ENCODE measurements around the gene FAM20B. TPM values are rescaled to one million over a fixed set of nuclear protein-coding genes. Genes with fewer than 3 reads are reported as not detected.

The FAM20B gene
- total and polyA plus RNA-seq, 2 donors = 11.3 to 11.8 TPM

DNA sequence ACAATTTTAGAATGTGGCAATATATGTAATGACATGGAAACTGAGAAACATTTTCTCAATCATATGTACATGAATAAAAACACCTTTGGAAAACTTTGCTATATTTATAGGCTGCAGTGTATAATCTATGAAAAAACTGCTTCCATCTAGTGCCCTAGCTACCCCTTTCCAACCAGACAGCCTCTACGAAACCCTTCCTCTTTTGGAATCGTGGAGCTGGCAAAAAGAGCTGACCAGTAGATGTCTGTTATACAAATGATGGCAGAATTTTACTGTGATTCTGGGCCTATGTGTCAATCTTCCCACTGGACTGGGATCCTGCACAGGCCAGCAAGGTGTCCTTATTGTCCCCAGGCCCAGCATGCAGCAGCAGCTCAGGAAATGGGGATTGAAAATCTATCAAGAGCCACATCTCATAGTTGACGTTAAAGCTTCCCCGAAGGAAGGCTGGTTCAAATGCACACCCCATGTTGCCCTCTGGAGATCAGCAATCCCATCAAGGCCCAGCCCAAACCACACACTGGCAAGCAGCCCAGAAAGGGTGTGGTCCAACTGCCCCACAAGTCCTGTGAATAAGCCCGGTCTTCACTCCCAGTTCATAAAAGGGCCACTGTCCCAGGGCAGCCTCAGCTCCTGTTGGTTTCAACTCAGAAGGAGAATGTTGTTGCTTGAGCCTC, 8.8 kb upstream of the FAM20B start:
- Histone ChIP-seq H3K27ac (ENCODE audit: low read depth in 1 of 2, low read length in 1 of 2) (no peak overlapping the region), H3K36me3 (ENCODE audit: control insufficient read depth in 2 of 2, insufficient read depth in 2 of 2, low read length in 1 of 2) (no peaks in the 10 kb centered on the region), H3K4me3 (ENCODE audit: low read length in 2 of 2) (no peak overlapping the region), H3K4me1 (ENCODE audit: control insufficient read depth in 2 of 2, insufficient read depth in 2 of 2, low read length in 2 of 2) (peaks cover 0 to 3% of the 10 kb centered on the region in 2 donors), H3K27me3 (ENCODE audit: control insufficient read depth in 2 of 2, insufficient read depth in 1 of 2, low read length in 1 of 2) (no peaks in the 10 kb centered on the region), H3K9me3 (ENCODE audit: control insufficient read depth in 2 of 2, insufficient read depth in 1 of 2, low read length in 1 of 2) (no peaks in the 10 kb centered on the region)
- no peak for DNase-seq (ENCODE audit: low read depth in 6 of 9, low spot score in 9 of 9)
- WGBS = 37% methylated on average over 5 of the region's 5 CpGs

DNA sequence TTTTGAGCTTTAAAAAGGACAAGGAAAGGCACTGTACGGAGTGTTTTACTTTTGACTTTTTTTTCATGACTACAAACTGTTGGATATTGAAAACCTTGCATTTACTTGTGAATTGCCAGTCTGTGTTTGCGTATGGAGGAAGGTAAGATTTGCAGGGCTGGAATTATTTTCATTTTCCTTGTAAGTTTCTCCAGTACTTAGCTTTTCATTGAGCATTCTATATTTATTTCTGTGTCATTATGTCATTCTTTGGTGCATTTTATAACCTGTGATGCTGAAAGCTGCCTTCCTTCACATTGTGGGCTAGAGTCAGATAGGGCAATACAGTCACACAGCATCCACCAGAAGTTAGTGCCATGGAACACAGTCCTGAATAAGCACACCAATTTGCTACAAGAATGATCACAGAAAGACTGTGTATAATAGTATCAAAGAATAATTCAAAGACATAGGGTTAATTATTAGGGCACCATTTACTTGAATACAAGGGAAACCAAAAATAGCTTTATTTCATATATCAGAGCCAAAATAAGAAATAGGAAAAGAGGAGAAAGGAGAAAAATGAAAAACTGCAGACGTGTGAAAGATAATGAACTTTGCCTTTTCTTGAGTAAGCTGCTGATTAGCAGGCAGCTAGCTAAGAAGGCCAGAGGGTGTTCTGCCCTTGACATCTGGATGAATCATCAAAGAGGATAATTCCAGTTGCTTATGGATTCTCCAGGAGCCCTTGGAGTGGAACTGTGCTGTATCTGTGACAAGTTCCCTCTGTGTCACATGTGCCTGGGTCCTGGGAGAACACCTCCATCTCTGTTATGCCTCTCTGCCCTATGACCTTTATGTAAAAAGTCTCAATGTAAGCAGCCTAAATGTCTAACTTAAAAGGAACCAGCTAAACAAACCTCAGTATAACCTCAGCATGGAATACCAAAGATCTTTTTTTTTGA, 8.0 kb upstream of the FAM20B start:
- no peak for DNase-seq (ENCODE audit: low read depth in 6 of 9, low spot score in 9 of 9)

DNA sequence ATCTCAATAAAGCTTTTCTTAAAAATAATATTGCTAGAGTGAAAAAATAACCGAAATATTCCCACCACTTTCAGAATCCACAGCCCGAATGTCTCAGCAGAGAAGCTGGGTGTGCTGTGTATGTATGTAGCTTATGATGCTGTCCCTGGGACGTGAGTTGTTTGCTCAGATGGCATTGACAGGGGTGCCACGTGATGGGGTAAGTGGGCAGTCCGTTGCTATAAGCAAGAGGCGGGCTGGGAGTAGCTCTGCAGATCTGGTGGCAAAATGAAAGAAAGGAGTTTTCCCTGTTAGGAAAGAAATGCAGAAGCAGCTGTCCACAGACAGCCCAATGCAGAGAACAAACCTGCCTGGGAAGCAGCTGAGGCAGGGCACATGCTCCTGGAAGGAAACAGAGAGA, 3.8 kb upstream of the FAM20B start:
- no peak for DNase-seq (ENCODE audit: low read depth in 6 of 9, low spot score in 9 of 9)
- H3K27ac ChIP-seq (ENCODE audit: low read depth in 1 of 2, low read length in 1 of 2) = no peak overlapping the region
- WGBS = 61% methylated on average over 6 of the region's 6 CpGs

More for the DNA sequence above, 8.0 kb upstream of the FAM20B start:
- no peaks in the 10 kb centered on the region for H3K36me3 ChIP-seq (ENCODE audit: control insufficient read depth in 2 of 2, insufficient read depth in 2 of 2, low read length in 1 of 2)
- H3K4me1 ChIP-seq (ENCODE audit: control insufficient read depth in 2 of 2, insufficient read depth in 2 of 2, low read length in 2 of 2) = peaks cover 0 to 3% of the 10 kb centered on the region in 2 donors
- H3K4me3 ChIP-seq (ENCODE audit: low read length in 2 of 2) = no peak overlapping the region
- WGBS = 65% methylated on average over 3 of the region's 3 CpGs
- H3K27ac ChIP-seq (ENCODE audit: low read depth in 1 of 2, low read length in 1 of 2) = no peak overlapping the region
- H3K9me3 ChIP-seq (ENCODE audit: control insufficient read depth in 2 of 2, insufficient read depth in 1 of 2, low read length in 1 of 2) = no peaks in the 10 kb centered on the region
- no peaks in the 10 kb centered on the region for H3K27me3 ChIP-seq (ENCODE audit: control insufficient read depth in 2 of 2, insufficient read depth in 1 of 2, low read length in 1 of 2)

GRCh38 chr1:179023946-179024650, 1.6 kb upstream of the FAM20B start:
- H3K36me3 ChIP-seq (ENCODE audit: control insufficient read depth in 2 of 2, insufficient read depth in 2 of 2, low read length in 1 of 2) = no peaks in the 10 kb centered on the region
- H3K27me3 ChIP-seq (ENCODE audit: control insufficient read depth in 2 of 2, insufficient read depth in 1 of 2, low read length in 1 of 2) = no peaks in the 10 kb centered on the region
- 96% methylated on average over 10 of the region's 10 CpGs for WGBS
- H3K4me1 ChIP-seq (ENCODE audit: control insufficient read depth in 2 of 2, insufficient read depth in 2 of 2, low read length in 2 of 2) = peaks cover 8 to 15% of the 10 kb centered on the region in 2 donors
- no peaks in the 10 kb centered on the region for H3K9me3 ChIP-seq (ENCODE audit: control insufficient read depth in 2 of 2, insufficient read depth in 1 of 2, low read length in 1 of 2)
- no peak overlapping the region for H3K27ac ChIP-seq (ENCODE audit: low read depth in 1 of 2, low read length in 1 of 2)
- DNase-seq (ENCODE audit: low read depth in 6 of 9, low spot score in 9 of 9) = no peak
- no peak overlapping the region for H3K4me3 ChIP-seq (ENCODE audit: low read length in 2 of 2)

More for the DNA sequence above, 3.8 kb upstream of the FAM20B start:
- Histone ChIP-seq H3K9me3 (ENCODE audit: control insufficient read depth in 2 of 2, insufficient read depth in 1 of 2, low read length in 1 of 2) (no peaks in the 10 kb centered on the region), H3K4me3 (ENCODE audit: low read length in 2 of 2) (no peak overlapping the region), H3K27me3 (ENCODE audit: control insufficient read depth in 2 of 2, insufficient read depth in 1 of 2, low read length in 1 of 2) (no peaks in the 10 kb centered on the region), H3K36me3 (ENCODE audit: control insufficient read depth in 2 of 2, insufficient read depth in 2 of 2, low read length in 1 of 2) (no peaks in the 10 kb centered on the region), H3K4me1 (ENCODE audit: control insufficient read depth in 2 of 2, insufficient read depth in 2 of 2, low read length in 2 of 2) (peaks cover 10 to 13% of the 10 kb centered on the region in 2 donors)

DNA sequence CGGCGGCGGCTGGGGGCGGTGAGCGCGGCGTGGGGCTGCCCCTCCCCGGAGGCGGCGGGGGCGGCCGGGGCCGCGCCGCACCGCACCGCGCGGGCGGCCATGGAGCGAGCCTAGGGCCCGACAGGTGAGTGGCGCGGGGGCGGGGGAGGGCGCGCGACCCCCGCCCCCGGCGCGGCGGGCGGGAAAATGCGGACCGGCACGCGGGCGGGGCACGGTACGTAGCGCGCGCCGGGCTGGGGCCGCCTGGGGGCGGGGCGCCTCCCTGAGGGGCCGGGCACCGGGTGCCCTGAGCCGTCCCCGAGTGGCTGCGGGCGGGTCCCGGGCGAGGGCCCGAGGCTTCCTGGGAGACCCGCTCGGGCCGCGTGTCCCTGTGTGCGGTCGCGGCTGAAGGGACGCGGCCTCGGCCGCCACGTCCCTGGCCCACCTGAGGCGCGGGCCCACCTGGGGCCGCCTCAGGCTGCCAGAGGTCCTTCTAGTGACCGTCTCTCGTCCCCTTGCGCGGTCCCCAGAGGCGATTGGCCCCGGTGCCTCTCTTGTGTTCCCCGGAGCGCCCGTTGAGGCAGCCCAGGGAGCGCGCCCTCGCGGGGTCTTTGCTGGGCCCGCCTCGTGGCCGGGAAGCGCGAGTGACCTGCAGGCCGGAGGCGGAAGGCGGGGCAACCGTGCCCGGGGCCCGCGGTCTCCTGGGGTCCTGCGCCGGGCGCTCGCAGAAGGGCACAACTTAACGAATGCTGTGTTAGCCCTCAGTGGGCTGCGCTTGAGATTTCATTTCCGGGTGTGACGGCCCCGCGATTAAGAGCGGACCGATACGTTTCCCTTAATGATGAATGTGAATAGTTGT, 500 bp downstream of the FAM20B start:
- Histone ChIP-seq H3K27me3 (ENCODE audit: control insufficient read depth in 2 of 2, insufficient read depth in 1 of 2, low read length in 1 of 2) (no peaks in the 10 kb centered on the region), H3K9me3 (ENCODE audit: control insufficient read depth in 2 of 2, insufficient read depth in 1 of 2, low read length in 1 of 2) (no peaks in the 10 kb centered on the region), H3K36me3 (ENCODE audit: control insufficient read depth in 2 of 2, insufficient read depth in 2 of 2, low read length in 1 of 2) (no peaks in the 10 kb centered on the region), H3K27ac (ENCODE audit: low read depth in 1 of 2, low read length in 1 of 2) (peak overlapping the region; percentile 53 to 84), H3K4me3 (ENCODE audit: low read length in 2 of 2) (peak overlapping the region; percentile 70 to 90), H3K4me1 (ENCODE audit: control insufficient read depth in 2 of 2, insufficient read depth in 2 of 2, low read length in 2 of 2) (peaks cover 8 to 15% of the 10 kb centered on the region in 2 donors)
- under 1% methylated on average over 110 of the region's 110 CpGs for WGBS
- DNase-seq (ENCODE audit: low read depth in 6 of 9, low spot score in 9 of 9) = peak in 7 of 9 donors; percentile 48 to 85 (median 66)

GRCh38 chr1:179026813-179027669, 1.3 kb downstream of the FAM20B start:
- 40% methylated on average over 11 of the region's 11 CpGs for WGBS
- peak overlapping the region; percentile 70 to 90 for H3K4me3 ChIP-seq (ENCODE audit: low read length in 2 of 2)
- H3K36me3 ChIP-seq (ENCODE audit: control insufficient read depth in 2 of 2, insufficient read depth in 2 of 2, low read length in 1 of 2) = no peaks in the 10 kb centered on the region
- no peaks in the 10 kb centered on the region for H3K9me3 ChIP-seq (ENCODE audit: control insufficient read depth in 2 of 2, insufficient read depth in 1 of 2, low read length in 1 of 2)
- no peak for DNase-seq (ENCODE audit: low read depth in 6 of 9, low spot score in 9 of 9)
- H3K27me3 ChIP-seq (ENCODE audit: control insufficient read depth in 2 of 2, insufficient read depth in 1 of 2, low read length in 1 of 2) = no peaks in the 10 kb centered on the region
- peak overlapping the region in 1 of 2 donors; percentile 28 for H3K27ac ChIP-seq (ENCODE audit: low read depth in 1 of 2, low read length in 1 of 2)
- peaks cover 8 to 15% of the 10 kb centered on the region in 2 donors for H3K4me1 ChIP-seq (ENCODE audit: control insufficient read depth in 2 of 2, insufficient read depth in 2 of 2, low read length in 2 of 2)

GRCh38 chr1:179029321-179029759, 3.6 kb downstream of the FAM20B start:
- no peaks in the 10 kb centered on the region for H3K27me3 ChIP-seq (ENCODE audit: control insufficient read depth in 2 of 2, insufficient read depth in 1 of 2, low read length in 1 of 2)
- H3K36me3 ChIP-seq (ENCODE audit: control insufficient read depth in 2 of 2, insufficient read depth in 2 of 2, low read length in 1 of 2) = no peaks in the 10 kb centered on the region
- no peaks in the 10 kb centered on the region for H3K9me3 ChIP-seq (ENCODE audit: control insufficient read depth in 2 of 2, insufficient read depth in 1 of 2, low read length in 1 of 2)
- H3K27ac ChIP-seq (ENCODE audit: low read depth in 1 of 2, low read length in 1 of 2) = peak overlapping the region; percentile 27 to 31
- H3K4me1 ChIP-seq (ENCODE audit: control insufficient read depth in 2 of 2, insufficient read depth in 2 of 2, low read length in 2 of 2) = peaks cover 11 to 18% of the 10 kb centered on the region in 2 donors
- WGBS = 89% methylated on average over 3 of the region's 3 CpGs
- H3K4me3 ChIP-seq (ENCODE audit: low read length in 2 of 2) = no peak overlapping the region
- DNase-seq (ENCODE audit: low read depth in 6 of 9, low spot score in 9 of 9) = no peak

DNA sequence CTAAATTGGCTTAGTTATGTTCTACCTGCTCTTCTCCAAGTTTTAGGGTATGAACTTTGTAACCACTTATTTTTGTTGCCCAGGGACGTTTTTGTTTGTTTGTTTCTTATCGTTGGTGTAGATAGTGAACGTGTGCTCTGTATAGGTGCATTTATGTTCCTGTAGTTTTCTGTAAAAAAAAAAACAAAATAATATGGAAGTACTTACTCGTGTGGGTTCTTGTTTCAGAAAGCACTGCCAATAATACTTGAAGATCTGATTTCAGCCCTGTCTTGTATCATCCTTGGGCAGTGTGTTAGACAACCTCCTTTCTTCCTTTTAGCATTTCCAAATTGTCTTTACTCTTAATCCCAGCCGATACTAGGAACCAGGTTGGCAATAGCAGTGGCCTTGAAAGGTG, 4.4 kb downstream of the FAM20B start:
- Histone ChIP-seq H3K27ac (ENCODE audit: low read depth in 1 of 2, low read length in 1 of 2) (no peak overlapping the region), H3K4me3 (ENCODE audit: low read length in 2 of 2) (no peak overlapping the region), H3K36me3 (ENCODE audit: control insufficient read depth in 2 of 2, insufficient read depth in 2 of 2, low read length in 1 of 2) (no peaks in the 10 kb centered on the region), H3K9me3 (ENCODE audit: control insufficient read depth in 2 of 2, insufficient read depth in 1 of 2, low read length in 1 of 2) (no peaks in the 10 kb centered on the region), H3K27me3 (ENCODE audit: control insufficient read depth in 2 of 2, insufficient read depth in 1 of 2, low read length in 1 of 2) (no peaks in the 10 kb centered on the region), H3K4me1 (ENCODE audit: control insufficient read depth in 2 of 2, insufficient read depth in 2 of 2, low read length in 2 of 2) (peaks cover 10 to 20% of the 10 kb centered on the region in 2 donors)
- WGBS = 92% methylated on average over 5 of the region's 5 CpGs
- no peak for DNase-seq (ENCODE audit: low read depth in 6 of 9, low spot score in 9 of 9)

All from thymus (tissue), 11 donors.